Measurements from ENCODE around the gene LAD1. TPM values are rescaled to one million over a fixed set of nuclear protein-coding genes. Genes with fewer than 3 reads are reported as not detected.

LAD1 gene
- total and polyA plus RNA-seq, 2 of the 13 experiments (the other 11 are each of a cell fraction or from before 2014, with no cell fraction given) = 10.8 to 65.6 TPM

DNA sequence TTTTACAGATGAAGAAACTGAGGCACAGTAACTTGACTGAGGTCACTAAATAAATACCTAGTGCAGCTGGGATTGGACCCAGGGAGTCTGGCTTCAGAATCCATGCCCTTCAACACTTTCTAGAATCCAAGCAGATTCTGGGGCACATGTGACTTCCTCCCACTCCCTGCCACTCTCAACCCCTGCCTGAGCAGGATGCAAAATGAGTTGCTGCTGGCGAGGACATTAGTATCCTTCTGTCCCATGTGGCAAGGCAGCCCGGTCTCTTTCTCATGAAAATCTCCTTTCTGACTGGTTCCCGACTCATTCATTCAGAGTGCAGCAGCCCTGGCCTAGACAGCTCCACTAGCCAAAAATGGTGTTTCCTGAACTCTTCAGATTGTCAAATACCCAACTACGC is 50.0 kb downstream of the LAD1 start:
- no TSS peak for BruUV-seq (replicated peaks)
- H3K36me3 ChIP-seq (replicated peaks in 1 of 2; ENCODE audit: control insufficient read depth in 1 of 2, insufficient read depth in 2 of 2, low read length in 2 of 2) = no peaks in the 10 kb centered on the region
- H3K27ac ChIP-seq (ENCODE audit: extremely low read length, insufficient read depth, low read length) = no peak overlapping the region
- CTCF ChIA-PET (ENCODE audit: low intra/inter-chr PET ratio, low total read pairs) = no interaction called here
- FAIRE-seq (no peak), ATAC-seq (no peak), DNase-seq (ENCODE audit: low spot score) (no peak)
- no peak overlapping the region for H3K4me2 ChIP-seq (ENCODE audit: low read depth, low read length)
- no peaks in the 10 kb centered on the region for H3K79me2 ChIP-seq (ENCODE audit: insufficient read depth, low read length)
- no peaks in the 10 kb centered on the region for H3K4me1 ChIP-seq (ENCODE audit: insufficient read depth, low read length)
- no peaks in the 10 kb centered on the region for H3K9me3 ChIP-seq (ENCODE audit: low read length)
- in situ Hi-C loops (cut with HindIII; ENCODE audit: extremely low pct_ligation_motif_present, low pct_unique_long_range_greater_than_20kb) = no loop called here
- POLR2A ChIA-PET = no interaction called here
- peaks cover 0 to 6% of the 10 kb centered on the region in 2 experiments; a peak in 3 of 5 replicates for H3K27me3 ChIP-seq (ENCODE audit: control insufficient read depth in 1 of 2, insufficient read depth in 2 of 2, low read length in 2 of 2)
- H3K4me3 ChIP-seq (replicated peaks in 1 of 3; ENCODE audit: insufficient read depth in 1 of 3, low read depth in 2 of 3, low read length in 3 of 3) = no peak overlapping the region
- H2AFZ ChIP-seq (ENCODE audit: low read length) = no peak overlapping the region
- intact Hi-C loops (cut with micrococcal nuclease; ENCODE audit: unreplicated experiment) = no loop called here
- no peaks in the 10 kb centered on the region for H4K20me1 ChIP-seq (ENCODE audit: insufficient read depth, low read length)
- WGBS (ENCODE audit: low lambda C conversion rate) = 28% methylated on average over 4 of the region's 4 CpGs
- TF ChIP-seq HMGA1 (CRISPR knock-in tag; conservative IDR thresholded peaks at IDR 0.05) (no peak), BHLHE40 (IDR thresholded peaks at IDR 0.05; ENCODE audit: low read length) (no peak), ZC3H13 (CRISPR knock-in tag; IDR thresholded peaks at IDR 0.05) (no peak), SMAD9 (CRISPR knock-in tag; IDR thresholded peaks at IDR 0.05) (no peak), ASH2L (IDR thresholded peaks at IDR 0.05; ENCODE audit: insufficient read length, low read depth, low read length) (no peak), HOXA5 (CRISPR knock-in tag; IDR thresholded peaks at IDR 0.05) (no peak), ZNF24 (IDR thresholded peaks at IDR 0.05) (no peak), MEIS2 (CRISPR knock-in tag; IDR thresholded peaks at IDR 0.05) (no peak), FOXM1 (CRISPR knock-in tag; IDR thresholded peaks at IDR 0.05) (no peak), SALL1 (CRISPR knock-in tag; IDR thresholded peaks at IDR 0.05) (no peak), NRL (CRISPR knock-in tag; IDR thresholded peaks at IDR 0.05; ENCODE audit: borderline replicate concordance) (no peak), EP300 (IDR thresholded peaks at IDR 0.05; ENCODE audit: low read depth in 2 of 2, low read length in 2 of 2) (no peak), EP300 (CRISPR knock-in tag; IDR thresholded peaks at IDR 0.05; ENCODE audit: borderline replicate concordance) (no peak), DPF2 (CRISPR knock-in tag; IDR thresholded peaks at IDR 0.05; ENCODE audit: borderline replicate concordance, low read depth) (no peak), IKZF1 (IDR thresholded peaks at IDR 0.05) (no peak), CENPT (CRISPR knock-in tag; IDR thresholded peaks at IDR 0.05; ENCODE audit: low read depth) (no peak)
- TF ChIP-seq, protein P1, sequence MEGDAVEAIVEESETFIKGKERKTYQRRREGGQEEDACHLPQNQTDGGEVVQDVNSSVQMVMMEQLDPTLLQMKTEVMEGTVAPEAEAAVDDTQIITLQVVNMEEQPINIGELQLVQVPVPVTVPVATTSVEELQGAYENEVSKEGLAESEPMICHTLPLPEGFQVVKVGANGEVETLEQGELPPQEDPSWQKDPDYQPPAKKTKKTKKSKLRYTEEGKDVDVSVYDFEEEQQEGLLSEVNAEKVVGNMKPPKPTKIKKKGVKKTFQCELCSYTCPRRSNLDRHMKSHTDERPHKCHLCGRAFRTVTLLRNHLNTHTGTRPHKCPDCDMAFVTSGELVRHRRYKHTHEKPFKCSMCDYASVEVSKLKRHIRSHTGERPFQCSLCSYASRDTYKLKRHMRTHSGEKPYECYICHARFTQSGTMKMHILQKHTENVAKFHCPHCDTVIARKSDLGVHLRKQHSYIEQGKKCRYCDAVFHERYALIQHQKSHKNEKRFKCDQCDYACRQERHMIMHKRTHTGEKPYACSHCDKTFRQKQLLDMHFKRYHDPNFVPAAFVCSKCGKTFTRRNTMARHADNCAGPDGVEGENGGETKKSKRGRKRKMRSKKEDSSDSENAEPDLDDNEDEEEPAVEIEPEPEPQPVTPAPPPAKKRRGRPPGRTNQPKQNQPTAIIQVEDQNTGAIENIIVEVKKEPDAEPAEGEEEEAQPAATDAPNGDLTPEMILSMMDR (CRISPR knock-in tag; IDR thresholded peaks at IDR 0.05) = no peak
- TF ChIP-seq, protein P2, sequence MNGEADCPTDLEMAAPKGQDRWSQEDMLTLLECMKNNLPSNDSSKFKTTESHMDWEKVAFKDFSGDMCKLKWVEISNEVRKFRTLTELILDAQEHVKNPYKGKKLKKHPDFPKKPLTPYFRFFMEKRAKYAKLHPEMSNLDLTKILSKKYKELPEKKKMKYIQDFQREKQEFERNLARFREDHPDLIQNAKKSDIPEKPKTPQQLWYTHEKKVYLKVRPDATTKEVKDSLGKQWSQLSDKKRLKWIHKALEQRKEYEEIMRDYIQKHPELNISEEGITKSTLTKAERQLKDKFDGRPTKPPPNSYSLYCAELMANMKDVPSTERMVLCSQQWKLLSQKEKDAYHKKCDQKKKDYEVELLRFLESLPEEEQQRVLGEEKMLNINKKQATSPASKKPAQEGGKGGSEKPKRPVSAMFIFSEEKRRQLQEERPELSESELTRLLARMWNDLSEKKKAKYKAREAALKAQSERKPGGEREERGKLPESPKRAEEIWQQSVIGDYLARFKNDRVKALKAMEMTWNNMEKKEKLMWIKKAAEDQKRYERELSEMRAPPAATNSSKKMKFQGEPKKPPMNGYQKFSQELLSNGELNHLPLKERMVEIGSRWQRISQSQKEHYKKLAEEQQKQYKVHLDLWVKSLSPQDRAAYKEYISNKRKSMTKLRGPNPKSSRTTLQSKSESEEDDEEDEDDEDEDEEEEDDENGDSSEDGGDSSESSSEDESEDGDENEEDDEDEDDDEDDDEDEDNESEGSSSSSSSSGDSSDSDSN (CRISPR knock-in tag; IDR thresholded peaks at IDR 0.05) = no peak
- TF ChIP-seq, protein P3, sequence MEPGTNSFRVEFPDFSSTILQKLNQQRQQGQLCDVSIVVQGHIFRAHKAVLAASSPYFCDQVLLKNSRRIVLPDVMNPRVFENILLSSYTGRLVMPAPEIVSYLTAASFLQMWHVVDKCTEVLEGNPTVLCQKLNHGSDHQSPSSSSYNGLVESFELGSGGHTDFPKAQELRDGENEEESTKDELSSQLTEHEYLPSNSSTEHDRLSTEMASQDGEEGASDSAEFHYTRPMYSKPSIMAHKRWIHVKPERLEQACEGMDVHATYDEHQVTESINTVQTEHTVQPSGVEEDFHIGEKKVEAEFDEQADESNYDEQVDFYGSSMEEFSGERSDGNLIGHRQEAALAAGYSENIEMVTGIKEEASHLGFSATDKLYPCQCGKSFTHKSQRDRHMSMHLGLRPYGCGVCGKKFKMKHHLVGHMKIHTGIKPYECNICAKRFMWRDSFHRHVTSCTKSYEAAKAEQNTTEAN (CRISPR knock-in tag; conservative IDR thresholded peaks at IDR 0.05) = no peak
- TF ChIP-seq, protein P4, sequence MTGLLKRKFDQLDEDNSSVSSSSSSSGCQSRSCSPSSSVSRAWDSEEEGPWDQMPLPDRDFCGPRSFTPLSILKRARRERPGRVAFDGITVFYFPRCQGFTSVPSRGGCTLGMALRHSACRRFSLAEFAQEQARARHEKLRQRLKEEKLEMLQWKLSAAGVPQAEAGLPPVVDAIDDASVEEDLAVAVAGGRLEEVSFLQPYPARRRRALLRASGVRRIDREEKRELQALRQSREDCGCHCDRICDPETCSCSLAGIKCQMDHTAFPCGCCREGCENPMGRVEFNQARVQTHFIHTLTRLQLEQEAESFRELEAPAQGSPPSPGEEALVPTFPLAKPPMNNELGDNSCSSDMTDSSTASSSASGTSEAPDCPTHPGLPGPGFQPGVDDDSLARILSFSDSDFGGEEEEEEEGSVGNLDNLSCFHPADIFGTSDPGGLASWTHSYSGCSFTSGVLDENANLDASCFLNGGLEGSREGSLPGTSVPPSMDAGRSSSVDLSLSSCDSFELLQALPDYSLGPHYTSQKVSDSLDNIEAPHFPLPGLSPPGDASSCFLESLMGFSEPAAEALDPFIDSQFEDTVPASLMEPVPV (CRISPR knock-in tag; IDR thresholded peaks at IDR 0.05) = no peak
- no peak overlapping the region for H3K9ac ChIP-seq (ENCODE audit: insufficient read depth, low read depth, low read length)

All from HepG2 (cell line).